Endothelial cell of umbilical vein (primary cell): ENCODE measurements around the gene DERA. TPM values are rescaled to one million over a fixed set of nuclear protein-coding genes. Genes with fewer than 3 reads are reported as not detected.

ENCODE experiments used
- BruUV-seq: library from RNA; stranded (reverse); fragments of 400-500 nt; replicated peaks from 2 replicates; lab custom pipeline; 2021; lab: Mats Ljungman, UMichigan
- CTCF ChIA-PET: fragments of 300-600, 350-600 bp; sonication (Branson Sonifier 250); formaldehyde crosslinking; loops from one replicate; lab custom pipeline; 2021; ENCODE audit warnings: antibody characterized with exemption, inconsistent platforms; lab: Charles Lee
- POLR2A ChIA-PET: fragments of 300-600, 350-600 bp; sonication (Branson Sonifier 250); formaldehyde crosslinking; loops from one replicate; lab custom pipeline; 2021; ENCODE audit warnings: antibody characterized with exemption, inconsistent platforms; lab: Charles Lee
- DNase-seq: peaks from one replicate; pipeline ENCODE4 v3.0.0-alpha.2; 2011; ENCODE audit warnings: low read depth, low spot score
- FAIRE-seq: peaks from 2 replicates; lab custom pipeline; 2011; peaks lifted over from hg19 to GRCh38; lab: Jason Lieb, UNC
- H2AFZ ChIP-seq: 2 replicates; pipeline ENCODE4 v1.6.0; 2012; ENCODE audit warnings: low read depth, low read length, control low read depth, inconsistent platforms
- H3K27ac ChIP-seq: 2 replicates; pipeline ENCODE4 v1.5.1; 2011; ENCODE audit warnings: low read depth, mild to moderate bottlenecking, control low read depth, low read length, moderate library complexity; ENCODE audit not compliant: insufficient read depth
- H3K27me3 ChIP-seq, 2 experiments: 2 replicates each; pipeline versions ENCODE4 v1.6.0 to v1.6.1; 2011; ENCODE audit warnings: low read length in 2 of 2, mixed read lengths in 1 of 2; ENCODE audit not compliant: control insufficient read depth in 2 of 2, insufficient read depth in 2 of 2
- H3K36me3 ChIP-seq, 2 experiments: 2 replicates in 1 of 2; 3 replicates in 1 of 2; pipeline ENCODE4 v1.5.1; 2011; ENCODE audit warnings: low read length in 2 of 2, mild to moderate bottlenecking in 1 of 2, moderate library complexity in 1 of 2; ENCODE audit not compliant: control insufficient read depth in 2 of 2, insufficient read depth in 2 of 2; ENCODE audit errors: extremely low read depth in 1 of 2
- H3K4me1 ChIP-seq: 3 replicates; pipeline ENCODE4 v1.5.1; 2011; ENCODE audit warnings: mild to moderate bottlenecking, low read length; ENCODE audit not compliant: control insufficient read depth, insufficient read depth; ENCODE audit errors: extremely low read depth
- H3K4me2 ChIP-seq: 2 replicates; pipeline ENCODE4 v1.6.1; 2011; ENCODE audit warnings: low read length, control low read depth, mixed read lengths; ENCODE audit not compliant: insufficient read depth
- H3K4me3 ChIP-seq, 3 experiments: fragments of 200-600 bp in 1 of 3; sonication (generic), shearing (Covaris generic) in 1 of 3; replicated peaks in 1 of 3; 2 replicates each; pipeline ENCODE4 v1.5.1; 2011 to 2016; ENCODE audit warnings: control low read depth in 3 of 3, low read length in 3 of 3, mild to moderate bottlenecking in 2 of 3, inconsistent platforms in 1 of 3, low read depth in 1 of 3, moderate library complexity in 1 of 3; ENCODE audit not compliant: insufficient read depth in 1 of 3
- H3K79me2 ChIP-seq: 2 replicates; pipeline ENCODE4 v1.6.0; 2012; ENCODE audit warnings: low read length, inconsistent platforms; ENCODE audit not compliant: control insufficient read depth, insufficient read depth
- H3K9ac ChIP-seq: replicated peaks from 2 replicates; pipeline ENCODE3; 2011; ENCODE audit warnings: low read length, control low read depth; ENCODE audit not compliant: insufficient read depth; ENCODE audit errors: extremely low read depth
- H3K9me1 ChIP-seq: replicated peaks from 3 replicates; pipeline ENCODE4 v1.6.0; 2011; ENCODE audit warnings: mild to moderate bottlenecking, low read length; ENCODE audit not compliant: control insufficient read depth, insufficient read depth; ENCODE audit errors: extremely low read depth
- H3K9me3 ChIP-seq: replicated peaks from 2 replicates; pipeline ENCODE4 v1.5.1; 2012; ENCODE audit warnings: low read length, inconsistent platforms; ENCODE audit not compliant: control insufficient read depth, insufficient read depth
- H4K20me1 ChIP-seq: replicated peaks from 2 replicates; pipeline ENCODE3; 2011; ENCODE audit warnings: mild to moderate bottlenecking, low read length; ENCODE audit not compliant: control insufficient read depth, insufficient read depth; ENCODE audit errors: extremely low read depth
- CTCF ChIP-seq, 2 donors: IDR thresholded peaks; 1 replicate in 1 of 2; 2 replicates in 1 of 2; pipeline ENCODE4 v1.5.1; 2011; ENCODE audit warnings: low read length in 2 of 2, mild to moderate bottlenecking in 2 of 2, moderate library complexity in 2 of 2, control low read depth in 1 of 2, inconsistent platforms in 1 of 2, low read depth in 1 of 2; ENCODE audit not compliant: insufficient read depth in 1 of 2; ENCODE audit errors: extremely low read depth in 1 of 2
- EZH2 ChIP-seq: IDR thresholded peaks from 2 replicates; pipeline ENCODE4 v1.6.1; 2012; ENCODE audit warnings: borderline replicate concordance, low read depth, mild to moderate bottlenecking, moderate library complexity, low read length, inconsistent platforms; ENCODE audit not compliant: severe bottlenecking
- FOS ChIP-seq: IDR thresholded peaks from 2 replicates; pipeline ENCODE4 v1.6.1; 2011; ENCODE audit warnings: mild to moderate bottlenecking, low read length, moderate library complexity, borderline replicate concordance; ENCODE audit not compliant: insufficient read depth
- GATA2 ChIP-seq: IDR thresholded peaks from 2 replicates; pipeline ENCODE4 v1.7.0; 2011; ENCODE audit warnings: low read depth, mild to moderate bottlenecking, moderate library complexity, mixed read lengths, low read length; ENCODE audit not compliant: insufficient read length, insufficient read depth
- JUN ChIP-seq: IDR thresholded peaks from 2 replicates; pipeline ENCODE4 v1.6.1; 2011; ENCODE audit warnings: borderline replicate concordance, low read depth; ENCODE audit not compliant: insufficient read length, insufficient read depth
- MAX ChIP-seq: IDR thresholded peaks from 2 replicates; pipeline ENCODE4 v1.6.1; 2011; ENCODE audit not compliant: insufficient read depth, insufficient read length
- MYC ChIP-seq: IDR thresholded peaks from one replicate; pipeline ENCODE4 v1.6.1; 2011; ENCODE audit warnings: mild to moderate bottlenecking, low read depth, low read length
- POLR2A ChIP-seq: IDR thresholded peaks from 2 replicates; pipeline ENCODE4 v1.6.1; 2012; ENCODE audit warnings: low read depth, mild to moderate bottlenecking, control low read depth, low read length
- POLR2AphosphoS5 ChIP-seq: IDR thresholded peaks from 2 replicates; pipeline ENCODE4 v1.6.1; 2012; ENCODE audit warnings: low read depth, mild to moderate bottlenecking, control low read depth, low read length, moderate library complexity; ENCODE audit not compliant: insufficient read depth
- dilution Hi-C: fragments of 300-500 bp; cut with MboI; formaldehyde crosslinking; loops from one replicate; pipeline ENCODE4 v1.15.0; 2019; ENCODE audit warnings: low sequenced_read_pairs; ENCODE audit not compliant: extremely low pct_ligation_motif_present
- intact Hi-C: fragments of 100-400 bp; cut with micrococcal nuclease; formaldehyde crosslinking; loops from one replicate; pipeline ENCODE4 v1.10.0; 2022
- polyA plus RNA-seq, 4 experiments: library from polyadenylated mRNA; depleted of rRNA in 3 of 4; stranded (reverse) in 3 of 4; unstranded in 1 of 4; fragments of >200 nt; gene quantifications; 2 replicates each; pipeline versions ENCODE4 v1.2.1 to v1.2.3, GENCODE V29; 2011 to 2012; ENCODE audit warnings: missing spikeins in 1 of 4
- total RNA-seq: library from RNA; stranded (reverse); gene quantifications from 2 replicates; pipeline ENCODE4 v1.2.3, GENCODE V29; 2021

Gene DERA
- total and polyA plus RNA-seq, 2 donors (not counting 3 experiments of a cell fraction or from before 2014, with no cell fraction given): 19.8 to 41.5 TPM

GRCh38 chr12:16037533-16037932 is 126.4 kb downstream of the DERA start:
- Histone ChIP-seq H2AFZ (no peak overlapping the region), H3K27me3 (no peaks in the 10 kb centered on the region), H3K36me3 (no peaks in the 10 kb centered on the region), H4K20me1 (no peaks in the 10 kb centered on the region), H3K4me1 (no peaks in the 10 kb centered on the region), H3K9me1 (no peaks in the 10 kb centered on the region), H3K4me2 (no peak overlapping the region), H3K4me3 (no peak overlapping the region), H3K27ac (no peak overlapping the region), H3K9me3 (no peaks in the 10 kb centered on the region), H3K79me2 (no peaks in the 10 kb centered on the region), H3K9ac (no peak overlapping the region)
- intact Hi-C loops (no loop called here), dilution Hi-C loops (no loop called here)
- CTCF ChIA-PET: no interaction called here
- TF ChIP-seq POLR2AphosphoS5 (no peak), EZH2 (no peak), FOS (no peak), POLR2A (no peak), GATA2 (no peak), MYC (no peak), MAX (no peak), JUN (no peak), CTCF (IDR thresholded peaks at IDR 0.05; ENCODE audit: extremely low read depth in 1 of 2, insufficient read depth in 1 of 2, low read depth in 1 of 2, low read length in 2 of 2) (no peak)
- no TSS peak for BruUV-seq
- POLR2A ChIA-PET: no interaction called here
- FAIRE-seq: no peak
- no peak for DNase-seq
